Neutrophil (primary cell): ENCODE results near the gene DEUP1.

Experiments
- H3K27ac ChIP-seq: fragments of 200-600 bp; sonication (generic); 2 replicates; pipeline ENCODE4 v1.5.1; 2016; ENCODE audit warnings: mild to moderate bottlenecking, moderate library complexity
- H3K27me3 ChIP-seq: fragments of 200-600 bp; sonication (generic); 2 replicates; pipeline ENCODE4 v1.6.0; 2016; ENCODE audit warnings: mild to moderate bottlenecking
- H3K36me3 ChIP-seq: fragments of 200-600 bp; sonication (generic); 2 replicates; pipeline ENCODE4 v1.5.1; 2017
- H3K4me1 ChIP-seq, 2 experiments: fragments of 200-600 bp in 1 of 2; sonication (generic) in 1 of 2; 1 replicate in 1 of 2; 2 replicates in 1 of 2; pipeline versions ENCODE4 v1.5.1 to v1.6.1; 2013 to 2016; ENCODE audit warnings: low read depth in 1 of 2, low read length in 1 of 2, mild to moderate bottlenecking in 1 of 2, moderate library complexity in 1 of 2; ENCODE audit not compliant: control insufficient read depth in 1 of 2, insufficient read depth in 1 of 2
- H3K4me3 ChIP-seq, 2 experiments: fragments of 200-600 bp in 1 of 2; sonication (generic) in 1 of 2; 1 replicate in 1 of 2; 2 replicates in 1 of 2; pipeline ENCODE4 v1.5.1; 2013 to 2016; ENCODE audit warnings: low read depth in 1 of 2, low read length in 1 of 2, mild to moderate bottlenecking in 1 of 2, moderate library complexity in 1 of 2
- H3K9me3 ChIP-seq: fragments of 200-600 bp; sonication (generic); 2 replicates; pipeline ENCODE4 v1.5.1; 2016
- TF ChIP-seq, protein P1 (sequence below): fragments of 200-600 bp; sonication (generic); IDR thresholded peaks from 2 replicates; pipeline ENCODE4 v1.5.1; 2016; ENCODE audit warnings: antibody characterized with exemption

DEUP1 gene

DNA sequence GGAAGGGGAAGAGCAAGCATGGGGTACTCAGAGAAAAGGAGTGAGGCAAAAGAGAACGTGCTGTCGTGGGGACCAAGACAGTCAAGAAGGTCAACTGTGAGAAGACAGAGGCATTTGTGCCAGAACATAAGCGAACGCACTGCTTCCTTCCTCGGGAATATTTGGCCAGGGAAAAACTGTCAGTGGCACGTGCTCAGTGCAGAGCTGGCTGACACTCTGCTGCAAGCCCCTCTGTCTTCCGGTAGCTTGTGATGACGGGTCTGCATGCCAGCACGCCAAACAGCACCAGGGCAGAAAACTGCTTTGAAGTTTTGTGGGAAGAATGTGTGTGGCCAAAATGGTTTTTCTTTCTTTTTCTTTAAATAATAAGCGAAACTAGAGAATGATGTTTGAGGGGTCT is 152.0 kb downstream of the DEUP1 start:
- TF ChIP-seq, protein P1, sequence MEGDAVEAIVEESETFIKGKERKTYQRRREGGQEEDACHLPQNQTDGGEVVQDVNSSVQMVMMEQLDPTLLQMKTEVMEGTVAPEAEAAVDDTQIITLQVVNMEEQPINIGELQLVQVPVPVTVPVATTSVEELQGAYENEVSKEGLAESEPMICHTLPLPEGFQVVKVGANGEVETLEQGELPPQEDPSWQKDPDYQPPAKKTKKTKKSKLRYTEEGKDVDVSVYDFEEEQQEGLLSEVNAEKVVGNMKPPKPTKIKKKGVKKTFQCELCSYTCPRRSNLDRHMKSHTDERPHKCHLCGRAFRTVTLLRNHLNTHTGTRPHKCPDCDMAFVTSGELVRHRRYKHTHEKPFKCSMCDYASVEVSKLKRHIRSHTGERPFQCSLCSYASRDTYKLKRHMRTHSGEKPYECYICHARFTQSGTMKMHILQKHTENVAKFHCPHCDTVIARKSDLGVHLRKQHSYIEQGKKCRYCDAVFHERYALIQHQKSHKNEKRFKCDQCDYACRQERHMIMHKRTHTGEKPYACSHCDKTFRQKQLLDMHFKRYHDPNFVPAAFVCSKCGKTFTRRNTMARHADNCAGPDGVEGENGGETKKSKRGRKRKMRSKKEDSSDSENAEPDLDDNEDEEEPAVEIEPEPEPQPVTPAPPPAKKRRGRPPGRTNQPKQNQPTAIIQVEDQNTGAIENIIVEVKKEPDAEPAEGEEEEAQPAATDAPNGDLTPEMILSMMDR: no peak
- H3K27me3 ChIP-seq: no peaks in the 10 kb centered on the region
- H3K9me3 ChIP-seq: no peaks in the 10 kb centered on the region
- H3K27ac ChIP-seq: no peak overlapping the region
- no peak overlapping the region for H3K4me3 ChIP-seq
- H3K4me1 ChIP-seq: peaks cover 6 to 9% of the 10 kb centered on the region in 2 experiments
- H3K36me3 ChIP-seq: peaks cover 5% of the 10 kb centered on the region

DNA sequence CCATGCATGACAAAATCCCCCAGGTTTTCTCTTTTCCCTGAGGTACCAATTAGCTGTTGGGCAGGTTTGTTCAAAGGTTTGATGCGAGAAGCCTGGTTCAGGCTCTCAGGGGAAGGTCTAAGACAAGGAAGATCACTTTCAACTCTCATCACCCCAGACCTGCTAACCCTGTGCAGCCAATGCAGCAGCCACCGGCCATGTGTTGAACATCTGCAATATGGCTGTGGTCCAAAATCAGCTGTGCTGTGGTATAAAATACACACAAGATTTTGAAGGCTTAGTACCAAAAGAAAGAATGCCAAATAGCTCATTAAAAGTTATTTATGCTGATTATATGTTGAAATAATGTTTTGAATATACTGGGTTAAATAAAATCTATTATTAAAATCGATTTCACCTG is 154.2 kb downstream of the DEUP1 start:
- Histone ChIP-seq H3K4me3 (no peak overlapping the region), H3K36me3 (no peaks in the 10 kb centered on the region), H3K4me1 (peaks cover 6 to 9% of the 10 kb centered on the region in 2 experiments), H3K9me3 (no peaks in the 10 kb centered on the region), H3K27ac (no peak overlapping the region), H3K27me3 (no peaks in the 10 kb centered on the region)
- TF ChIP-seq, protein P1: no peak

DNA sequence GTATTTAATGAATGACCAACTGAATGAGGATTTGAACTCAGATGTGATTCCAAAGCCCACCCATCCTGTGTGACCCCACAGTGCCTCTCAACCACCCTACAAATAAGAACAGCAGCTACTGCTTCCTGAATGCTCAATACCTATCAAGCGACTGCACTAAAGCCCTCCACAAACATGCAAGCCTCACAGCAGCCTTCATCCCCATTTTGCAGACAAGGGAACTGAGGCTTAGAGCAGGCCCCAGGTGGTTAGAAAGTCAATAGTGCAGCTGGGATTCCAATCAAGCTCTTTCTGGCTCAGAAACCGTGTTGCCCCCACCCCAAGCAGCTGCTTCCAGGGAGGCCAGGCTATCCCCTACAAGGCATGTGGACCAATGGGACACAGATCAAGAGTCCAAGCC is 155.4 kb downstream of the DEUP1 start:
- H3K9me3 ChIP-seq: no peaks in the 10 kb centered on the region
- H3K36me3 ChIP-seq: no peaks in the 10 kb centered on the region
- H3K4me3 ChIP-seq: no peak overlapping the region
- peaks cover 6 to 9% of the 10 kb centered on the region in 2 experiments for H3K4me1 ChIP-seq
- H3K27me3 ChIP-seq: no peaks in the 10 kb centered on the region
- TF ChIP-seq, protein P1: no peak
- no peak overlapping the region for H3K27ac ChIP-seq

DNA sequence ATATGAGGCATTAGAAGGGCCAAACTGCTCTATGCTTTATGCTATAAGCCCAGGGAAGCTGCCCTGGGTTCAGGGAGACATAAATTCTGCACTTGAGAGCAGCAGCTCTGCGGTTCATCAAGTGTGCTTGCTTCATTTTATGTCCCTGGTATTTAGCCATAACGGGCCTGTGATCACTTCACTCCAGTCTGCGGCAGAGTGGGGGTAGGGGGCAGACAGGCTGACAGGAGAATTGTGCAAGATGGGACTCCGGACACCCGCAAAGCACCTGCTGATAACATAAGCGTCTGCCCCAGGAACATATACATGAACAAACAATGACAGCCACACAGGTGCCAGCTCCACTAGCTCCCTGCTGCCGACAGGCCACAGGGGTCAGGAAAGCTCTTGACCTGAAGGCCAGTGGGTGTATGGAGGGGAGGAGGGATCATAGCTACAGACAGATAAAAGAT is 156.5 kb downstream of the DEUP1 start:
- H3K4me3 ChIP-seq: no peak overlapping the region

More for the DNA sequence above, 156.5 kb downstream of the DEUP1 start:
- Histone ChIP-seq H3K27me3 (no peaks in the 10 kb centered on the region), H3K27ac (no peak overlapping the region), H3K4me1 (peaks cover 6 to 9% of the 10 kb centered on the region in 2 experiments), H3K36me3 (no peaks in the 10 kb centered on the region), H3K9me3 (no peaks in the 10 kb centered on the region)
- TF ChIP-seq, protein P1: no peak
